SK-N-SH treated with all-trans-retinoic acid at 6 μM for 48 hours (cell line): Measurements from ENCODE around the gene KCND2.
"Not testable (repeated sequence)": the region's sequence is repeated elsewhere in the genome, so short reads cannot be mapped to it uniquely, and the experiment has no call there.

ENCODE experiments used
- ATAC-seq: fragments of 200-7000 bp; cut with Tn5 transposase; 3 replicates; pipeline ENCODE4 v1.9.1; 2020; ENCODE audit warnings: mild to moderate bottlenecking, moderate library complexity
- BACH2 ChIP-seq: fragments of 250-450 bp; sonication (Bioruptor Pico); IDR thresholded peaks from 2 replicates; pipeline ENCODE4 v1.9.0; 2021; ENCODE audit warnings: mild to moderate bottlenecking, borderline replicate concordance
- GLIS3 ChIP-seq: fragments of 250-450 bp; sonication (Bioruptor Pico); IDR thresholded peaks from 2 replicates; pipeline ENCODE4 v1.5.0; 2020; ENCODE audit warnings: mild to moderate bottlenecking, moderate library complexity
- RARB ChIP-seq: fragments of 250-450 bp; sonication (Bioruptor Pico); IDR thresholded peaks from 2 replicates; pipeline ENCODE4 v1.8.0; 2021; ENCODE audit warnings: mild to moderate bottlenecking, moderate library complexity
- SNAI2 ChIP-seq: fragments of 250-450 bp; sonication (Bioruptor Pico); IDR thresholded peaks from 2 replicates; pipeline ENCODE4 v1.5.0; 2020; ENCODE audit warnings: mild to moderate bottlenecking, moderate library complexity
- TCF4 ChIP-seq: fragments of 250-450 bp; sonication (Bioruptor Pico); IDR thresholded peaks from 2 replicates; pipeline ENCODE4 v1.8.0; 2021; ENCODE audit warnings: mild to moderate bottlenecking, moderate library complexity, borderline replicate concordance
- ZC3H10 ChIP-seq: fragments of 250-450 bp; sonication (Bioruptor Pico); IDR thresholded peaks from 2 replicates; pipeline ENCODE4 v1.5.1; 2021; ENCODE audit warnings: mild to moderate bottlenecking, moderate library complexity
- ZFP3 ChIP-seq: fragments of 250-450 bp; sonication (Bioruptor Pico); IDR thresholded peaks from 2 replicates; pipeline ENCODE4 v1.5.0; 2020; ENCODE audit warnings: mild to moderate bottlenecking, moderate library complexity
- ZFP30 ChIP-seq: fragments of 450-650 bp; formaldehyde crosslinking; IDR thresholded peaks from 2 replicates; pipeline ENCODE4 v1.5.0; 2022; ENCODE audit warnings: mild to moderate bottlenecking, moderate library complexity
- ZNF565 ChIP-seq: fragments of 450-650 bp; formaldehyde crosslinking; conservative IDR thresholded peaks from 2 replicates; pipeline ENCODE4 v1.5.0; 2020; ENCODE audit warnings: low read depth, mild to moderate bottlenecking, moderate library complexity
- ZNF70 ChIP-seq: fragments of 450-650 bp; formaldehyde crosslinking; IDR thresholded peaks from 2 replicates; pipeline ENCODE4 v1.5.0; 2020; ENCODE audit warnings: mild to moderate bottlenecking, moderate library complexity
- ZNF8 ChIP-seq: fragments of 450-650 bp; formaldehyde crosslinking; IDR thresholded peaks from 2 replicates; pipeline ENCODE4 v1.5.0; 2020; ENCODE audit warnings: mild to moderate bottlenecking, moderate library complexity
- TF ChIP-seq, protein P1 (sequence below): fragments of 250-450 bp; sonication (Bioruptor Pico); IDR thresholded peaks from 2 replicates; pipeline ENCODE4 v1.8.0; 2021; ENCODE audit warnings: low read depth, mild to moderate bottlenecking, moderate library complexity, borderline replicate concordance
- TF ChIP-seq, protein P2 (sequence below): fragments of 250-450 bp; sonication (Bioruptor Pico); IDR thresholded peaks from 2 replicates; pipeline ENCODE4 v1.8.0; 2020; ENCODE audit warnings: mild to moderate bottlenecking, moderate library complexity, borderline replicate concordance
- TF ChIP-seq, protein P3 (sequence below): fragments of 250-450 bp; sonication (Bioruptor Pico); IDR thresholded peaks from 2 replicates; pipeline ENCODE4 v1.5.1; 2021; ENCODE audit warnings: mild to moderate bottlenecking, moderate library complexity
- TF ChIP-seq, protein P4 (sequence below): fragments of 250-450 bp; sonication (Bioruptor Pico); IDR thresholded peaks from 2 replicates; pipeline ENCODE4 v1.5.0; 2020; ENCODE audit warnings: mild to moderate bottlenecking, moderate library complexity

The KCND2 gene

DNA sequence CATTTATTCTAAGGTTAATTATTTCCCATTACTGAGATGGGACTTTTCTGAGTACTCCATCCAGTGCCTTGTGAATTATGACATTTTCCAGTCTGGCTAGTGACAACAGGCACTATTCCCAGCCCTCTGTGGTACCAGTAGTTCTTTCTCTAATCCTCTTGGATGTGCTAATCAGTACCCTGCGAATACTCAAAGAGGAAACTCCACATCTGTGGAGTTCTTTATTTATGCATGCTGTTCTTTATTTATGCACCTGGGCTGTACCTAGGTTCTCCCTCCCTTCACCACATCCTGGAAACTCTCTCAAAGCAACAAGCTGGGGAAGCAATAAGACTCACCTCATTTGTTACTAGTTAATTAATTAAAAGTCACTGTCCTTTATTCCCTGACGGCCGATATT lies 501.5 kb downstream of the KCND2 start:
- no peak for TF ChIP-seq ZNF8
- TF ChIP-seq, protein P1, sequence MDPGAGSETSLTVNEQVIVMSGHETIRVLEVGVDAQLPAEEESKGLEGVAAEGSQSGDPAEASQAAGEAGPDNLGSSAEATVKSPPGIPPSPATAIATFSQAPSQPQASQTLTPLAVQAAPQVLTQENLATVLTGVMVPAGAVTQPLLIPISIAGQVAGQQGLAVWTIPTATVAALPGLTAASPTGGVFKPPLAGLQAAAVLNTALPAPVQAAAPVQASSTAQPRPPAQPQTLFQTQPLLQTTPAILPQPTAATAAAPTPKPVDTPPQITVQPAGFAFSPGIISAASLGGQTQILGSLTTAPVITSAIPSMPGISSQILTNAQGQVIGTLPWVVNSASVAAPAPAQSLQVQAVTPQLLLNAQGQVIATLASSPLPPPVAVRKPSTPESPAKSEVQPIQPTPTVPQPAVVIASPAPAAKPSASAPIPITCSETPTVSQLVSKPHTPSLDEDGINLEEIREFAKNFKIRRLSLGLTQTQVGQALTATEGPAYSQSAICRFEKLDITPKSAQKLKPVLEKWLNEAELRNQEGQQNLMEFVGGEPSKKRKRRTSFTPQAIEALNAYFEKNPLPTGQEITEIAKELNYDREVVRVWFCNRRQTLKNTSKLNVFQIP = no peak
- no peak for TF ChIP-seq RARB (CRISPR knock-in tag)
- no peak for TF ChIP-seq ZNF565 (CRISPR knock-in tag)
- TF ChIP-seq SNAI2 (CRISPR knock-in tag) = no peak
- no peak for TF ChIP-seq TCF4 (CRISPR knock-in tag)
- TF ChIP-seq, protein P2, sequence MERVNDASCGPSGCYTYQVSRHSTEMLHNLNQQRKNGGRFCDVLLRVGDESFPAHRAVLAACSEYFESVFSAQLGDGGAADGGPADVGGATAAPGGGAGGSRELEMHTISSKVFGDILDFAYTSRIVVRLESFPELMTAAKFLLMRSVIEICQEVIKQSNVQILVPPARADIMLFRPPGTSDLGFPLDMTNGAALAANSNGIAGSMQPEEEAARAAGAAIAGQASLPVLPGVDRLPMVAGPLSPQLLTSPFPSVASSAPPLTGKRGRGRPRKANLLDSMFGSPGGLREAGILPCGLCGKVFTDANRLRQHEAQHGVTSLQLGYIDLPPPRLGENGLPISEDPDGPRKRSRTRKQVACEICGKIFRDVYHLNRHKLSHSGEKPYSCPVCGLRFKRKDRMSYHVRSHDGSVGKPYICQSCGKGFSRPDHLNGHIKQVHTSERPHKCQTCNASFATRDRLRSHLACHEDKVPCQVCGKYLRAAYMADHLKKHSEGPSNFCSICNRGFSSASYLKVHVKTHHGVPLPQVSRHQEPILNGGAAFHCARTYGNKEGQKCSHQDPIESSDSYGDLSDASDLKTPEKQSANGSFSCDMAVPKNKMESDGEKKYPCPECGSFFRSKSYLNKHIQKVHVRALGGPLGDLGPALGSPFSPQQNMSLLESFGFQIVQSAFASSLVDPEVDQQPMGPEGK (CRISPR knock-in tag) = no peak
- TF ChIP-seq, protein P3, sequence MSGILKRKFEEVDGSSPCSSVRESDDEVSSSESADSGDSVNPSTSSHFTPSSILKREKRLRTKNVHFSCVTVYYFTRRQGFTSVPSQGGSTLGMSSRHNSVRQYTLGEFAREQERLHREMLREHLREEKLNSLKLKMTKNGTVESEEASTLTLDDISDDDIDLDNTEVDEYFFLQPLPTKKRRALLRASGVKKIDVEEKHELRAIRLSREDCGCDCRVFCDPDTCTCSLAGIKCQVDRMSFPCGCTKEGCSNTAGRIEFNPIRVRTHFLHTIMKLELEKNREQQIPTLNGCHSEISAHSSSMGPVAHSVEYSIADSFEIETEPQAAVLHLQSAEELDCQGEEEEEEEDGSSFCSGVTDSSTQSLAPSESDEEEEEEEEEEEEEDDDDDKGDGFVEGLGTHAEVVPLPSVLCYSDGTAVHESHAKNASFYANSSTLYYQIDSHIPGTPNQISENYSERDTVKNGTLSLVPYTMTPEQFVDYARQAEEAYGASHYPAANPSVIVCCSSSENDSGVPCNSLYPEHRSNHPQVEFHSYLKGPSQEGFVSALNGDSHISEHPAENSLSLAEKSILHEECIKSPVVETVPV (CRISPR knock-in tag) = no peak
- TF ChIP-seq BACH2 (CRISPR knock-in tag) = no peak
- no peak for TF ChIP-seq ZC3H10 (CRISPR knock-in tag)
- TF ChIP-seq GLIS3 (CRISPR knock-in tag) = no peak
- TF ChIP-seq ZFP30 = no peak
- TF ChIP-seq, protein P4, sequence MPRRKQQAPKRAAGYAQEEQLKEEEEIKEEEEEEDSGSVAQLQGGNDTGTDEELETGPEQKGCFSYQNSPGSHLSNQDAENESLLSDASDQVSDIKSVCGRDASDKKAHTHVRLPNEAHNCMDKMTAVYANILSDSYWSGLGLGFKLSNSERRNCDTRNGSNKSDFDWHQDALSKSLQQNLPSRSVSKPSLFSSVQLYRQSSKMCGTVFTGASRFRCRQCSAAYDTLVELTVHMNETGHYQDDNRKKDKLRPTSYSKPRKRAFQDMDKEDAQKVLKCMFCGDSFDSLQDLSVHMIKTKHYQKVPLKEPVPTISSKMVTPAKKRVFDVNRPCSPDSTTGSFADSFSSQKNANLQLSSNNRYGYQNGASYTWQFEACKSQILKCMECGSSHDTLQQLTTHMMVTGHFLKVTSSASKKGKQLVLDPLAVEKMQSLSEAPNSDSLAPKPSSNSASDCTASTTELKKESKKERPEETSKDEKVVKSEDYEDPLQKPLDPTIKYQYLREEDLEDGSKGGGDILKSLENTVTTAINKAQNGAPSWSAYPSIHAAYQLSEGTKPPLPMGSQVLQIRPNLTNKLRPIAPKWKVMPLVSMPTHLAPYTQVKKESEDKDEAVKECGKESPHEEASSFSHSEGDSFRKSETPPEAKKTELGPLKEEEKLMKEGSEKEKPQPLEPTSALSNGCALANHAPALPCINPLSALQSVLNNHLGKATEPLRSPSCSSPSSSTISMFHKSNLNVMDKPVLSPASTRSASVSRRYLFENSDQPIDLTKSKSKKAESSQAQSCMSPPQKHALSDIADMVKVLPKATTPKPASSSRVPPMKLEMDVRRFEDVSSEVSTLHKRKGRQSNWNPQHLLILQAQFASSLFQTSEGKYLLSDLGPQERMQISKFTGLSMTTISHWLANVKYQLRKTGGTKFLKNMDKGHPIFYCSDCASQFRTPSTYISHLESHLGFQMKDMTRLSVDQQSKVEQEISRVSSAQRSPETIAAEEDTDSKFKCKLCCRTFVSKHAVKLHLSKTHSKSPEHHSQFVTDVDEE = no peak
- TF ChIP-seq, all 23 proteins: peak for 0
- no peak for ATAC-seq

DNA sequence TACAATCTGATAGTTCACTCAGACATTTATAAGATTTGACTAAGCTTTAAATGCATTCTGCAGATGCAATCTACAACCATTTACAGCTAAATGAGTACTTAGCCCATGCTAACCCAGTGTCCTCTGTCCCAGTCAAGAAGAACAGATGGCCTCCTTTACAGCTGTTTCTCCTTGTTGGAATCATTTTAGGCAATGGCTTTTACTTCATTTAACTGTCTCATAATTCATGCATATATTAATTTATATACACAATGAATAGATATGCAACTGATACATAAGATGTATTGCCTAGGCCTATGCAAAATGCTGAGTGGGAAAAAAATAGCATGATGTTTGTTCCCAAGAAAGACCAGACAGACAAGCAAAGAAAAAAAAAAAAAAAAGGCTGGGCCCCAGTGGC lies 502.8 kb downstream of the KCND2 start:
- ATAC-seq = no peak
- TF ChIP-seq, protein P1 = no peak
- TF ChIP-seq ZC3H10 (CRISPR knock-in tag) (no peak), TCF4 (CRISPR knock-in tag) (peak; percentile 97), ZNF70 (no peak), ZFP3 (no peak)
- TF ChIP-seq, protein P4 = peak; percentile 93
- TF ChIP-seq, protein P3 (CRISPR knock-in tag) = 0 out of 2 replicates have a peak, but pooled peaks have one; percentile 44

DNA sequence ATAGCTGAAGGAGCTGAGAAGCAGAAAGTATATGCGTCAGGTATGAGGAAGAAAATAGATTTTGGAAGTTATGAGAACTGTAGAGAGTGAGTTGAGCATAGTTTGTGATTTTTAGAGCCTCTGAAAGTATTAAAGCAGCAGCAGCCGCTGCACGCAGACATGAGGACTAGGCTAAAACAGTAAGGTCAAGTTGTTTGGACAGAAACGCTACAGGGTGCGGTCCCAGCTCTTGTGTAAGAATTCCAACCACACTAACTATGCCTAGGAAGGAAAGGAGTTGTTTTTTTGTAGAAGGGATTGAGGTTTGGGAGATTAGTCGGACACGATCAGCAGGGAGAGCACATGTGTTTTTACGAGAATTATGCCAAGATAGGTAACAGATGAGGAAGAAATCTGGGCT lies 506.1 kb downstream of the KCND2 start:
- not testable (repeated sequence) for ATAC-seq

DNA sequence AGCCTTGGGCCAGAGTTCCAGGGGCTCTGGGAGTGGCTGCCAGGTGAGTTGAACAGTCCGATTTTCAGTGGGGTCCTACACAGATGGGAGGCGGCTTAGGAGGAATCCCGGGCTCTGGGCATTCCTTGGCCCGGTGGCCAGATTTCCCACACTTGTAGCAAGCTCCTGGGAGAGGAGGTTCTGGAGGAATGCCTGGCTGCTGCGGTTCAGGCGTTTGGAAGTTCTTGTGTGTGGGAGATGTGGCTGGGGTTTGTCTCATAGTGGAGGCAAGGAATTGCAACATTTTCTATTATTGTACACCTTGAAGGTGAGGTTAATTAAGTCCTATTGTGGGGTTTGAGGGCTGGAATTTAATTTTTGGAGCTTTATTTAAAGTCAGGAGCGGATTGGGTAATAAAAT lies 507.5 kb downstream of the KCND2 start:
- ATAC-seq = not testable (repeated sequence)
